CD4-positive, alpha-beta T cell (primary cell): ENCODE measurements around the gene UGT3A1. TPM values are rescaled to one million over a fixed set of nuclear protein-coding genes. Genes with fewer than 3 reads are reported as not detected.

Source experiments
- ATAC-seq: fragments of 200-7000 bp; cut with Tn5 transposase; one replicate; pipeline ENCODE4 v1.10.0; 2022; ENCODE audit warnings: mild to moderate bottlenecking; ENCODE audit not compliant: poor library complexity
- CTCF ChIA-PET: fragments of 350-600 bp; sonication (Branson Sonifier 250); formaldehyde crosslinking; loops from one replicate; lab custom pipeline; 2021; ENCODE audit warnings: antibody characterized with exemption, inconsistent platforms; lab: Charles Lee
- POLR2A ChIA-PET: fragments of 350-600 bp; sonication (Branson Sonifier 250); formaldehyde crosslinking; loops from one replicate; lab custom pipeline; 2021; ENCODE audit warnings: antibody characterized with exemption, inconsistent platforms; lab: Charles Lee
- DNase-seq, 14 experiments: peaks; one replicate each; pipeline ENCODE4 v3.0.0-alpha.2; 2013 to 2020; ENCODE audit warnings: mixed read lengths in 2 of 14
- H3K27ac ChIP-seq, 2 donors: one replicate each; pipeline versions ENCODE4 v1.5.1 to v1.7.0; 2013; ENCODE audit warnings: low read length in 2 of 2, low read depth in 1 of 2, mild to moderate bottlenecking in 1 of 2
- H3K27me3 ChIP-seq, 2 experiments: 1 replicate in 1 of 2; 2 replicates in 1 of 2; pipeline versions ENCODE4 v1.6.1 to v1.7.0; 2013; ENCODE audit warnings: low read length in 2 of 2, control low read depth in 1 of 2, mild to moderate bottlenecking in 1 of 2, moderate library complexity in 1 of 2; ENCODE audit not compliant: insufficient read depth in 2 of 2, control insufficient read depth in 1 of 2
- H3K36me3 ChIP-seq: one replicate; pipeline ENCODE4 v1.6.1; 2013; ENCODE audit warnings: low read length, control low read depth; ENCODE audit not compliant: insufficient read depth
- H3K4me1 ChIP-seq: one replicate; pipeline ENCODE4 v1.6.1; 2013; ENCODE audit warnings: low read length, control low read depth; ENCODE audit not compliant: insufficient read depth
- H3K4me3 ChIP-seq: one replicate; pipeline ENCODE4 v1.5.1; 2013; ENCODE audit warnings: mild to moderate bottlenecking, low read length, moderate library complexity
- H3K9me3 ChIP-seq, 2 experiments: 1 replicate in 1 of 2; 2 replicates in 1 of 2; pipeline versions ENCODE4 v1.6.1 to v1.7.0; 2013; ENCODE audit warnings: low read length in 2 of 2, mild to moderate bottlenecking in 2 of 2, control low read depth in 1 of 2, moderate library complexity in 1 of 2; ENCODE audit not compliant: control insufficient read depth in 1 of 2, insufficient read depth in 1 of 2
- H3K27ac Mint-ChIP-seq: one replicate; pipeline ENCODE4 v1.8.0; 2020; ENCODE audit warnings: mixed read lengths
- H3K27me3 Mint-ChIP-seq: one replicate; pipeline ENCODE4 v1.8.0; 2021; ENCODE audit warnings: mixed read lengths
- H3K36me3 Mint-ChIP-seq: one replicate; pipeline ENCODE4 v1.8.0; 2021; ENCODE audit warnings: low read depth, mixed read lengths
- H3K4me1 Mint-ChIP-seq: one replicate; pipeline ENCODE4 v1.8.0; 2021; ENCODE audit warnings: low read depth, mixed read lengths
- H3K4me3 Mint-ChIP-seq: one replicate; pipeline ENCODE4 v1.8.0; 2020; ENCODE audit warnings: mild to moderate bottlenecking, mixed read lengths
- H3K9me3 Mint-ChIP-seq: one replicate; pipeline ENCODE4 v1.8.0; 2020; ENCODE audit warnings: mixed read lengths
- CTCF ChIP-seq: fragments of 200-600 bp; IDR thresholded peaks from one replicate; pipeline ENCODE4 v1.8.0; 2022; ENCODE audit warnings: antibody characterized with exemption, mild to moderate bottlenecking
- intact Hi-C, 2 experiments: fragments of 100-400 bp; cut with DNase I in 1 of 2; cut with micrococcal nuclease in 1 of 2; formaldehyde crosslinking; loops; one replicate each; pipeline versions ENCODE4 v1.15.1 to v1.9.0; 2023 to 2025; cut with DNase I, micrococcal nuclease
- total RNA-seq, 174 experiments: library from RNA in 2 of 174; stranded (reverse) in 2 of 174; gene quantifications; one replicate each; pipeline ENCODE4 v1.2.3 and lab custom pipeline; 2021 to 2026

UGT3A1 gene
- total RNA-seq, 2 experiments from 2014 or later, result not detected

- no peaks in the 10 kb centered on the region for H3K36me3 ChIP-seq
- no peaks in the 10 kb centered on the region for H3K27me3 ChIP-seq
- peaks cover 30% of the 10 kb centered on the region for H3K4me1 ChIP-seq
- no peaks in the 10 kb centered on the region for H3K9me3 ChIP-seq
- ChIA-PET CTCF (interaction anchor here (2.1 kb wide), 1 partner anchor 21 kb away, joined by 7 read pairs; no protein-coding TSS in a partner anchor), POLR2A (interaction anchor here (0.7 to 1.2 kb wide), 2 partner anchors 22 to 182 kb away, joined by 3 to 5 read pairs; no protein-coding TSS in a partner anchor)
- Mint-ChIP-seq H3K4me1 (peaks cover 65% of the 10 kb centered on the region), H3K9me3 (no peaks in the 10 kb centered on the region), H3K36me3 (no peaks in the 10 kb centered on the region), H3K27me3 (no peaks in the 10 kb centered on the region), H3K4me3 (no peak overlapping the region), H3K27ac (no peak overlapping the region)
- DNase-seq (no peak), ATAC-seq (no peak)
- H3K27ac ChIP-seq, result no peak overlapping the region
- no peak overlapping the region for H3K4me3 ChIP-seq
- no peak for TF ChIP-seq CTCF
- intact Hi-C loops, result no loop called here
These were observed 87.5 kb downstream of the UGT3A1 start for GRCh38 chr5:35903631-35904203.

GRCh38 chr5:35902046-35902672 lies 89.0 kb downstream of the UGT3A1 start:
- Mint-ChIP-seq H3K4me1 (peaks cover 62% of the 10 kb centered on the region), H3K27me3 (no peaks in the 10 kb centered on the region)

More at GRCh38 chr5:35902046-35902672, 89.0 kb downstream of the UGT3A1 start:
- Histone ChIP-seq H3K36me3 (no peaks in the 10 kb centered on the region), H3K27ac (no peak overlapping the region), H3K4me3 (no peak overlapping the region), H3K4me1 (peaks cover 26% of the 10 kb centered on the region), H3K9me3 (no peaks in the 10 kb centered on the region), H3K27me3 (no peaks in the 10 kb centered on the region)
- no peak for TF ChIP-seq CTCF
- Mint-ChIP-seq H3K4me3 (no peak overlapping the region), H3K27ac (peak overlapping the region; percentile 19), H3K36me3 (no peaks in the 10 kb centered on the region), H3K9me3 (no peaks in the 10 kb centered on the region)
- ATAC-seq, result peak; percentile 73
- ChIA-PET POLR2A (interaction anchor here (1.0 kb wide), 1 partner anchor 48 kb away, joined by 3 read pairs; no protein-coding TSS in a partner anchor), CTCF (interaction anchor here (0.8 to 1.0 kb wide), 2 partner anchors 12 to 251 kb away, joined by 3 read pairs; no protein-coding TSS in a partner anchor)
- intact Hi-C loops, result no loop called here
- DNase-seq, result peak in 4 of 14 experiments; percentile 30 to 52 (median 50)

Other genes starting within 250 kb of the UGT3A1 start
- 100 to 1,000 TPM; 623 to 638 TPM for gene IL7R, start 134.5 kb downstream of the UGT3A1 start, total RNA-seq
- not detected for gene CAPSL, start 52.8 kb downstream of the UGT3A1 start, total RNA-seq
- not detected for gene UGT3A2, start 75.5 kb upstream of the UGT3A1 start, total RNA-seq
- gene LMBRD2, start 160.5 kb upstream of the UGT3A1 start, total RNA-seq, result 1 to 10 TPM; 4.1 to 4.2 TPM
- gene SKP2, start 160.7 kb upstream of the UGT3A1 start, total RNA-seq, result 1 to 10 TPM; 6.3 to 7.2 TPM